Right atrium auricular region (tissue), 2 donors: Measurements from ENCODE around the gene ZNF536. TPM values are rescaled to one million over a fixed set of nuclear protein-coding genes. Genes with fewer than 3 reads are reported as not detected.

Experiments used
- DNase-seq: peaks from one replicate; pipeline ENCODE4 v3.0.0-alpha.2; 2019; ENCODE audit warnings: low spot score
- H3K27ac ChIP-seq, 2 donors: fragments of 200-600 bp; sonication (generic); 1 replicate in 1 of 2; 2 replicates in 1 of 2; pipeline ENCODE4 v1.5.1; 2016 to 2019
- H3K27me3 ChIP-seq, 2 donors: fragments of 200-600 bp; sonication (generic); one replicate each; pipeline versions ENCODE4 v1.5.1 to v1.6.0; 2017 to 2019
- H3K36me3 ChIP-seq: fragments of 200-600 bp; sonication (generic); one replicate; pipeline ENCODE4 v1.5.1; 2016
- H3K4me1 ChIP-seq, 2 donors: fragments of 200-600 bp; sonication (generic); one replicate each; pipeline versions ENCODE4 v1.5.1 to v1.6.0; 2017 to 2019
- H3K4me3 ChIP-seq, 2 donors: fragments of 200-600 bp; sonication (generic); 1 replicate in 1 of 2; 2 replicates in 1 of 2; pipeline ENCODE4 v1.5.1; 2017 to 2019; ENCODE audit warnings: mild to moderate bottlenecking in 1 of 2, moderate library complexity in 1 of 2
- H3K9me3 ChIP-seq, 2 donors: fragments of 200-600 bp; sonication (generic); one replicate each; pipeline ENCODE4 v1.5.1; 2019
- total RNA-seq, 2 donors: library from RNA; depleted of rRNA; stranded (reverse); fragments of >200 nt; gene quantifications; one replicate each; pipeline ENCODE4 v1.1.0, GENCODE V29; 2016
- TF ChIP-seq, protein P1 (sequence below), 2 donors: fragments of 200-600 bp; sonication (generic); IDR thresholded peaks; one replicate each; pipeline ENCODE4 v1.5.1; 2019; ENCODE audit warnings: antibody characterized with exemption in 2 of 2

ZNF536 gene
- total RNA-seq, 2 donors from 2014 or later = 1.9 to 2.7 TPM

- Histone ChIP-seq H3K27ac (no peak overlapping the region), H3K4me3 (no peak overlapping the region), H3K4me1 (no peaks in the 10 kb centered on the region), H3K36me3 (no peaks in the 10 kb centered on the region), H3K9me3 (no peaks in the 10 kb centered on the region), H3K27me3 (no peaks in the 10 kb centered on the region)
- DNase-seq = no peak
- TF ChIP-seq, protein P1, sequence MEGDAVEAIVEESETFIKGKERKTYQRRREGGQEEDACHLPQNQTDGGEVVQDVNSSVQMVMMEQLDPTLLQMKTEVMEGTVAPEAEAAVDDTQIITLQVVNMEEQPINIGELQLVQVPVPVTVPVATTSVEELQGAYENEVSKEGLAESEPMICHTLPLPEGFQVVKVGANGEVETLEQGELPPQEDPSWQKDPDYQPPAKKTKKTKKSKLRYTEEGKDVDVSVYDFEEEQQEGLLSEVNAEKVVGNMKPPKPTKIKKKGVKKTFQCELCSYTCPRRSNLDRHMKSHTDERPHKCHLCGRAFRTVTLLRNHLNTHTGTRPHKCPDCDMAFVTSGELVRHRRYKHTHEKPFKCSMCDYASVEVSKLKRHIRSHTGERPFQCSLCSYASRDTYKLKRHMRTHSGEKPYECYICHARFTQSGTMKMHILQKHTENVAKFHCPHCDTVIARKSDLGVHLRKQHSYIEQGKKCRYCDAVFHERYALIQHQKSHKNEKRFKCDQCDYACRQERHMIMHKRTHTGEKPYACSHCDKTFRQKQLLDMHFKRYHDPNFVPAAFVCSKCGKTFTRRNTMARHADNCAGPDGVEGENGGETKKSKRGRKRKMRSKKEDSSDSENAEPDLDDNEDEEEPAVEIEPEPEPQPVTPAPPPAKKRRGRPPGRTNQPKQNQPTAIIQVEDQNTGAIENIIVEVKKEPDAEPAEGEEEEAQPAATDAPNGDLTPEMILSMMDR (IDR thresholded peaks at IDR 0.05) = no peak
These were observed 167.1 kb downstream of the ZNF536 start for GRCh38 chr19:30539315-30539714.

DNA sequence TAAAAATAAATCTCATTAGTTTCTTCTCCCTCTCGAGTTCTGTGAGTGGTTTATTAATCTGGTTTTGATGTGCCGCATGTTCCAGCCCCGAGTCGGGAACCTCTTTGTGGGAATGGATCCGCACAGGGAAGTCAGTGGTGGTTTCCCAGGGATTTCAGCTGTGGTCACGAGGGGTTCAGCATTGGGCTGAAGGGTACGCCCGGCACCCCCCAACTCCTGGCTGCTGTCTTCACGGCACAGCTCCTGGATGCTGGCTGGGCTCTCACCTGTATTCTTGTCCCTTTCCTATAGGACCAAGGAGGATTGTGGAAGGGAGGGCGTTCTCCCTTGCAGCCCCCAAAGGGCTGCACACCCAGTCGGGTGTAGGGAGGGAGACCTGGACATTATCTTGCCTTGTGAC lies 167.8 kb downstream of the ZNF536 start:
- no peaks in the 10 kb centered on the region for H3K36me3 ChIP-seq
- TF ChIP-seq, protein P1 (IDR thresholded peaks at IDR 0.05) = no peak
- H3K4me1 ChIP-seq = no peaks in the 10 kb centered on the region
- H3K4me3 ChIP-seq = no peak overlapping the region
- no peaks in the 10 kb centered on the region for H3K9me3 ChIP-seq
- no peak overlapping the region for H3K27ac ChIP-seq
- no peak for DNase-seq
- H3K27me3 ChIP-seq = no peaks in the 10 kb centered on the region

GRCh38 chr19:30540761-30541160 lies 168.6 kb downstream of the ZNF536 start:
- Histone ChIP-seq H3K27ac (no peak overlapping the region), H3K27me3 (no peaks in the 10 kb centered on the region), H3K9me3 (no peaks in the 10 kb centered on the region), H3K4me1 (no peaks in the 10 kb centered on the region), H3K36me3 (no peaks in the 10 kb centered on the region), H3K4me3 (no peak overlapping the region)
- TF ChIP-seq, protein P1 (IDR thresholded peaks at IDR 0.05) = no peak
- DNase-seq = no peak

GRCh38 chr19:30541575-30541974 lies 169.4 kb downstream of the ZNF536 start:
- TF ChIP-seq, protein P1 (IDR thresholded peaks at IDR 0.05) = no peak
- Histone ChIP-seq H3K4me3 (no peak overlapping the region), H3K27me3 (no peaks in the 10 kb centered on the region), H3K4me1 (no peaks in the 10 kb centered on the region), H3K36me3 (no peaks in the 10 kb centered on the region), H3K9me3 (no peaks in the 10 kb centered on the region), H3K27ac (no peak overlapping the region)
- DNase-seq = no peak

DNA sequence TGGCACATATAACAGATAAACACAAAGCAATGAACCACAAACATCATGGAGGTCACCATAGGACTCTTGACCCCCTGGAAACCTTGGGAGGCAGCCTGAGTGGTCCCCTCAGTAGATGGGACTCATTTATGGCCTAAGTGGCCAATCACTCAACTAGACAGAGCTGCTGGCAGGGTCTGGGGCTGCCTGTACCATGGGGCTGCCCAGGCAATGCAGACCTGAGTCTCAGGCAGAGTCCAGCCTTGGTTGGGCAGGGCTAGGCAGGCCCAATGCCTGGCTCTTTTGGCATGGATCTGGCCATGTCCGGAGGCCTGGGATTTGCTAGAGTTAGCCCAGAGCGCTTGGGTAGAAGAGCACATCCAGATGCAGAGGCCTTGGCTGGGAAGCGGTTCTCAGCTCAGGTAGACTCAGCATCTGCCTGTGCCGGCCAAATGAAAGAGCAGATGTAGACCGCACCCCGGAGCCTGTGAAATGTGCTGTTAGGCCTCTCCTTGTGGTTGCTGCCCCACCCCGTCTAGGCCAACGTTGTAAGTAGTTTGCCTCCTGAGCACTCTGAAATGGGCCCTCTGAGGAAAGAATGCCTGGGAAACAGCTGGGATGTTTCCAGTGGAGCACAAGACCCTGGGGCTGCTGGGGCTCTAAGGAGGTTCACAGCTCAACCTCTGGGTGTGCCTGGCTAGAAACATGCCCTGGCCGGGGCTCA lies 171.2 kb downstream of the ZNF536 start:
- Histone ChIP-seq H3K27me3 (no peaks in the 10 kb centered on the region), H3K36me3 (no peaks in the 10 kb centered on the region), H3K4me1 (no peaks in the 10 kb centered on the region), H3K4me3 (no peak overlapping the region), H3K27ac (no peak overlapping the region), H3K9me3 (no peaks in the 10 kb centered on the region)
- TF ChIP-seq, protein P1 (IDR thresholded peaks at IDR 0.05) = no peak
- no peak for DNase-seq

- no peak overlapping the region for H3K27ac ChIP-seq
- no peaks in the 10 kb centered on the region for H3K4me1 ChIP-seq
- no peaks in the 10 kb centered on the region for H3K27me3 ChIP-seq
- H3K36me3 ChIP-seq = no peaks in the 10 kb centered on the region
- H3K4me3 ChIP-seq = no peak overlapping the region
- DNase-seq = no peak
- no peaks in the 10 kb centered on the region for H3K9me3 ChIP-seq
- TF ChIP-seq, protein P1 (IDR thresholded peaks at IDR 0.05) = no peak
These were observed 173.6 kb downstream of the ZNF536 start for GRCh38 chr19:30545752-30546151.
